AG09309 (cell line): ENCODE results near the gene ITSN2.

Experiments used
- DNase-seq: peaks from one replicate; pipeline ENCODE4 v3.0.0-alpha.2; 2010; ENCODE audit warnings: low read depth
- H3K4me3 ChIP-seq: 2 replicates; pipeline ENCODE4 v1.5.1; 2011; ENCODE audit warnings: mild to moderate bottlenecking, low read depth, low read length, moderate library complexity; ENCODE audit not compliant: control insufficient read depth
- CTCF ChIP-seq: IDR thresholded peaks from 2 replicates; pipeline ENCODE4 v1.5.1; 2011; ENCODE audit warnings: mild to moderate bottlenecking, low read depth, low read length, inconsistent platforms; ENCODE audit not compliant: insufficient read depth, control insufficient read depth; ENCODE audit errors: missing control alignments

ITSN2 gene

DNA sequence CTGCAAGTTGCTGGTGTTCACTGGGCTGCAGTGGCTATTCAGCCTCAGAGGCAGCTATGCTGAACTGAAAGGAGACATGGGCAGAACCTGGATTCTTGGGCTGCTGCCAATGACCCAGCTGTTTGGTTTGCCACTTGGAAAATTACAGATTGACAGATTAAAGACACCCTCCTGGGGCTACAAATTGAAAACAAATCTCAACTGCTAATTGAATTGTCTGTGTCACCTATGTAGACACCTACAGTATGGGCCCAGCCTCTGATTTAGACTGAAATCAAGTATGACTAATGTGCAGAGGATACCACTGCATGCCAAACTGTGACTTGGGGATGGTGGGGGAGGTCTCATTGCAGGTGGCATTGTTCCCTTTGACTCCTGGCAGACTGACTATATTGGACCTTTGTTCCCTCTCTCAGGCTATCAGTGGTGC is 42.8 kb downstream of the ITSN2 start:
- TF ChIP-seq CTCF, result no peak
- DNase-seq, result no peak
- no peak overlapping the region for H3K4me3 ChIP-seq

GRCh38 chr2:24315669-24316068 is 44.7 kb downstream of the ITSN2 start:
- no peak for DNase-seq
- no peak overlapping the region for H3K4me3 ChIP-seq
- no peak for TF ChIP-seq CTCF

DNA sequence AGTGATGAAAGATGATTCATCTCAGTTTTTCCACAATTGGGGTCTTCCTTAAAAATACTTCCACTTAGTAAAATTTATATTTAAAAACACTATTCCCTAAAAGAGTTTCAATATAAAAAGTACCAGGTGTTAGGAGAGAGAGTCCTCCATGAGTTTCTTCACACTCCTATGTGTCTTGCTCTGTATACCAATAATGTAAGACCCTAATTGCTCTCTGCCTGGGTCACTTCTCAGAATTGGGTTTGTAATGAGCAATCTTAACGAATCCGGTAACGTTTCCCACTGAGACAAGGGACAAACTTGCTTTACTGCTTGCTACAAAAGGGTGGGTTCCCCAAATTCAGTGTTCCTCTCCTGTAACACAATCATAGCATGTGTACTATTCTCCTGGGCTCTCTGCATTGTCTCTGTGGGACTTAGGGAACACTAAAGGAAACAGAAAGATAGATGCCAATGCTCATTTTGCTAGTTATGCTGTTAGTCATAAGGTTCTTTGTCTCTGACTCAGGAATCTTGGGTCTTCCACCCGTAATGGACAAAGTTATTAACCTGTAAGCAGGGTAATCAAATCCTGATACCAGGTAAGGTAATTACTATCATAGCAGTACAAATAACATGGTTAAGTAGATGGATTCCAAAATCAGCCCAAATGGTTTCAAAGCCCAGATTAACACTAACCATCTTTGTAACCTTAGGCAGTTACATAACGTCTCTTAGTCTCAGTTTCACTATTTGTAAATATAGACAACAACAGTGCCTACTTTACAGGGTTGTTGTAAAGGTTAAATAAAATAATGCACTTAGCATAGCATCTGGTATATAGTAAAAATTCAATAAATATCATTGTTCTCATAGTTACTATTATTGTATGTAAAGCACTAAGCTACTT is 46.3 kb downstream of the ITSN2 start:
- DNase-seq, result no peak
- H3K4me3 ChIP-seq, result no peak overlapping the region
- TF ChIP-seq CTCF, result no peak

- TF ChIP-seq CTCF, result no peak
- DNase-seq, result no peak
- H3K4me3 ChIP-seq, result no peak overlapping the region
Measured at GRCh38 chr2:24307961-24308360, 52.4 kb downstream of the ITSN2 start.

DNA sequence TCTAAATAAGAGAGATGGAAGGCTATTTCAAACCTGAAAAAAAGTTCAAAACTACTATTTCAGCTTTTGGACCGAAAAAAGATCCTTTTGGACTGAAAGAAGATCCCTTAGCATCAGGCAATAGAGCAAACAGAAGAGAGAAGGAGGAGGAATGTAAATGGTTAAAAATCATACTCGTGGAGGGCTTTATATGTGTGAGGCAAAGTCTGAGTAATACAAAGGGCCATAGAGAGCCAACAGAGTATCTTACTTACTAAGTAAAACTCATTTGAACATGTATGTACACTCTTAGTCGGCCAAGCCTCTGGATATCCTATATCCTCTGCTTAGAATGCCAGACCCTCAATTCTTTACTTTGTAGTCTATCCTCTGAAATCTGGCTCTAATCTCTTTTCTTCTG is 55.7 kb downstream of the ITSN2 start:
- H3K4me3 ChIP-seq, result no peak overlapping the region
- no peak for DNase-seq
- no peak for TF ChIP-seq CTCF

GRCh38 chr2:24304098-24304497 is 56.2 kb downstream of the ITSN2 start:
- H3K4me3 ChIP-seq, result no peak overlapping the region
- TF ChIP-seq CTCF, result no peak
- peak; percentile 87 for DNase-seq
